Measurements from ENCODE around the gene SLC9A9. TPM values are rescaled to one million over a fixed set of nuclear protein-coding genes. Genes with fewer than 3 reads are reported as not detected.

SLC9A9 gene
- total RNA-seq, 4 donors from 2014 or later, result 2.1 to 40.4 (median 7.2) TPM

GRCh38 chr3:143419611-143420010 is 428.7 kb downstream of the SLC9A9 start:
- no peak overlapping the region for H3K27ac ChIP-seq
- H3K4me3 ChIP-seq, result no peak overlapping the region
- no peaks in the 10 kb centered on the region for H3K9me3 ChIP-seq
- H3K36me3 ChIP-seq, result no peaks in the 10 kb centered on the region
- no peaks in the 10 kb centered on the region for H3K27me3 ChIP-seq
- no peak for DNase-seq
- H3K4me1 ChIP-seq, result no peaks in the 10 kb centered on the region
- TF ChIP-seq CTCF (IDR thresholded peaks at IDR 0.05) (no peak), POLR2A (IDR thresholded peaks at IDR 0.05) (no peak)

GRCh38 chr3:143418391-143418790 is 429.9 kb downstream of the SLC9A9 start:
- H3K36me3 ChIP-seq, result no peaks in the 10 kb centered on the region
- no peaks in the 10 kb centered on the region for H3K4me1 ChIP-seq
- no peak overlapping the region for H3K4me3 ChIP-seq
- H3K9me3 ChIP-seq, result no peaks in the 10 kb centered on the region
- no peak overlapping the region for H3K27ac ChIP-seq
- no peaks in the 10 kb centered on the region for H3K27me3 ChIP-seq
- no peak for DNase-seq
- TF ChIP-seq CTCF (IDR thresholded peaks at IDR 0.05), result no peak
- TF ChIP-seq POLR2A (IDR thresholded peaks at IDR 0.05), result no peak

DNA sequence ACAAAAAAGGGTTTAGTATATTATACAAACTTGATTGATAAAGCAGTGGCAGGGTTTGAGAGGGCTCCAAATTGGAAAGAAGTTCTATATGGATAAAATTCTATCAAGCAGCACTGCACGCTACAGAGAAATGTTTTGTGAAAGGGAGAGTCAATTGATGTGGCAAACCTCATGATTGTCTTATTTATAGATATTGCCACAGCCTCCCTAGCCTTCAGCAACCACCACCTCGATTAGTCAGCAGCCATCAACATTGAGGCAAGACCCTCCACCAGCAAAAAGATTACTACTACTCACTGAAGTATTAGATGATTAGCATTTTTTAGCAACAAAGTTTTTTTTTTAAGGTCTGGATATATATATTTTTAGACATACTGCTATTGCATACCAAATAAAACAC is 432.0 kb downstream of the SLC9A9 start:
- Histone ChIP-seq H3K4me1 (no peaks in the 10 kb centered on the region), H3K27me3 (no peaks in the 10 kb centered on the region), H3K36me3 (no peaks in the 10 kb centered on the region), H3K9me3 (no peaks in the 10 kb centered on the region), H3K4me3 (no peak overlapping the region), H3K27ac (no peak overlapping the region)
- DNase-seq, result no peak
- TF ChIP-seq CTCF (IDR thresholded peaks at IDR 0.05) (no peak), POLR2A (IDR thresholded peaks at IDR 0.05) (no peak)

DNA sequence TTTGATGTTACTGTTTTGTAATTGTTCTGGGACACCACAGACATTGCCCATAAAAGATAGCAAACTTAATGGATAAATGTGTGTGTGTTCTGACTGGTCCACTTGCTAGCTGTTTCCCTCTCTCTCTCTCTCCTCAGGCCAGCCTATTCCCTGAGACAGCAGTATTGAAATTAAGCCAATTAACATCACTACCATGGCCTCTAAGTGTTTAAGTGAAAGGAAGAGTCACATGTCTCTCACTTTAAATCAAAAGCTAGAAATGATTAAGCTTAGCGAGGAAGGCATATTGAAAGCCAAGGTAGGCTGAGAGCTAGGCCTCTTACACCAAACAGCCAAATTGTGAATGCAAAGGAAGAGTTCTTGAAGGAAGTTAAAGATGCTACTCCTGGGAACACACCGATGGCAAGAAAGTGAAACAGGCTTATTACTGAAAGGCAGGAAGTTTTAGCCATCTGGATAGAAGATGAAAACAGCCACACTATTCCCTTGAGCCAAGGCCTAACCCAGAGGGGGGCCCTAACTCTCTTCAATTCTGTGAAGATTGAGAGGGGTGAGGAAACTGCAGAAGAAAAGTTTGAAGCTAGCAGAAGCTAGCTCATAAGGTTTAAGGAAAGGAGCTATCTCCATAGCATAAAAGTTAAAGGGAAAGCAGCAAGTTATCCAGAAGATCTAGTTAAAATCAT is 433.6 kb downstream of the SLC9A9 start:
- no peak overlapping the region for H3K4me3 ChIP-seq
- no peaks in the 10 kb centered on the region for H3K4me1 ChIP-seq
- TF ChIP-seq CTCF (IDR thresholded peaks at IDR 0.05) (no peak), POLR2A (IDR thresholded peaks at IDR 0.05) (no peak)

GRCh38 chr3:143413372-143413771 is 434.9 kb downstream of the SLC9A9 start:
- no peak for TF ChIP-seq CTCF (IDR thresholded peaks at IDR 0.05)
- no peak for TF ChIP-seq POLR2A (IDR thresholded peaks at IDR 0.05)
- no peaks in the 10 kb centered on the region for H3K9me3 ChIP-seq
- no peak for DNase-seq

More for the DNA sequence above, 433.6 kb downstream of the SLC9A9 start:
- Histone ChIP-seq H3K27ac (no peak overlapping the region), H3K27me3 (no peaks in the 10 kb centered on the region), H3K9me3 (no peaks in the 10 kb centered on the region), H3K36me3 (no peaks in the 10 kb centered on the region)
- DNase-seq, result no peak

More at GRCh38 chr3:143413372-143413771, 434.9 kb downstream of the SLC9A9 start:
- Histone ChIP-seq H3K27me3 (no peaks in the 10 kb centered on the region), H3K4me3 (no peak overlapping the region), H3K27ac (no peak overlapping the region), H3K36me3 (no peaks in the 10 kb centered on the region), H3K4me1 (no peaks in the 10 kb centered on the region)
